ENCODE measurements around the gene RPL18A.
"Not testable (repeated sequence)": the region's sequence is repeated elsewhere in the genome, so short reads cannot be mapped to it uniquely, and the experiment has no call there.

RPL18A gene

DNA sequence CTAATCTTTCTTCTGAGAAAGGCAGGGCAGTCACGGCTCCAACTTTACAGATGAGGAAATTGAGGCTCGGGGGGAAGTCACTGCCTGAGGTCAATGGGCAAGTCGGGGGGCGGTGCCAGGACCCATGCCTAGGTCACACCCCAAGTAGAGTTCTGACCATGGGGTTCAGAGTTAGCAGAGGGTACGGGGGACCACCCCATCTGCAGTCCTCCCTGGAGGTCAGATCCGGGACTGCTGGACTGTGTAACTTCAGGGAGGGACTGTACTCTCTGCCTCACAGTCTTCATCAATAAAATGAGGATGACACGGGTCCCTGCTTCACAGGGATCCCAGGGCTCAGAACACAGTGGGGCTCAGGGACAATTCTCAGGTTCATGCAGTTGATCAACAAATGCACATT, 19.8 kb downstream of the RPL18A start:
- no peak overlapping the region for H2AFZ ChIP-seq (ENCODE audit: low read depth, low read length)
- H3K27me3 ChIP-seq (ENCODE audit: insufficient read depth, low read length), result peaks cover 4% of the 10 kb centered on the region
- no peaks in the 10 kb centered on the region for H3K9me3 ChIP-seq (ENCODE audit: low read length)
- H3K36me3 ChIP-seq (ENCODE audit: insufficient read depth, low read length), result no peaks in the 10 kb centered on the region
- no peaks in the 10 kb centered on the region for H3K4me1 ChIP-seq (ENCODE audit: insufficient read depth, low read length)
- H3K4me3 ChIP-seq (ENCODE audit: low read length), result no peak overlapping the region

DNA sequence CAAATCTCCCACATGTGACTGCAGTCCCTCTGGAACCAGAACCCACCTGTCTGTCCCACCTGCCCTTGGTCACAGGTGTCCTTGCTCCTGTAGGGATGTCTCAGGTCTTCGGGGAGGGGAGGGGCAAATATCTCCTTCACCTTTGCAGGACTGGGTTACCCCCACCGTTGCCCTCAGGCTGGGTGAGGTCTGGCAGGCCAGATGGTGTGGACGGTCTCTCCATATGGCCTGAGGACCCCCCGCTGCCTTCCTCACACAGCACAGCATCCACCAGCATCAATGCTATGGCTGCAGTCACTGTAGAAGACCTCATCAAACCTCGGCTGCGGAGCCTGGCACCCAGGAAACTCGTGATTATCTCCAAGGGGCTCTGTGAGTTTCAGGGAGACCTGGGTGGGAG, 22.0 kb downstream of the RPL18A start:
- H2AFZ ChIP-seq (ENCODE audit: low read depth, low read length), result no peak overlapping the region
- no peak overlapping the region for H3K4me3 ChIP-seq (ENCODE audit: low read length)
- H3K27me3 ChIP-seq (ENCODE audit: insufficient read depth, low read length), result no peaks in the 10 kb centered on the region
- no peaks in the 10 kb centered on the region for H3K36me3 ChIP-seq (ENCODE audit: insufficient read depth, low read length)
- no peaks in the 10 kb centered on the region for H3K4me1 ChIP-seq (ENCODE audit: insufficient read depth, low read length)
- no peaks in the 10 kb centered on the region for H3K9me3 ChIP-seq (ENCODE audit: low read length)

GRCh38 chr19:17883627-17884410, 24.1 kb downstream of the RPL18A start:
- no peak overlapping the region for H3K4me3 ChIP-seq (ENCODE audit: low read length)
- no peaks in the 10 kb centered on the region for H3K36me3 ChIP-seq (ENCODE audit: insufficient read depth, low read length)
- no peak overlapping the region for H2AFZ ChIP-seq (ENCODE audit: low read depth, low read length)
- no peaks in the 10 kb centered on the region for H3K27me3 ChIP-seq (ENCODE audit: insufficient read depth, low read length)
- H3K4me1 ChIP-seq (ENCODE audit: insufficient read depth, low read length), result no peaks in the 10 kb centered on the region
- no peaks in the 10 kb centered on the region for H3K9me3 ChIP-seq (ENCODE audit: low read length)

- H3K4me3 ChIP-seq (ENCODE audit: low read length), result no peak overlapping the region
- no peaks in the 10 kb centered on the region for H3K4me1 ChIP-seq (ENCODE audit: insufficient read depth, low read length)
- no peaks in the 10 kb centered on the region for H3K27me3 ChIP-seq (ENCODE audit: insufficient read depth, low read length)
- H2AFZ ChIP-seq (ENCODE audit: low read depth, low read length), result no peak overlapping the region
- H3K36me3 ChIP-seq (ENCODE audit: insufficient read depth, low read length), result no peaks in the 10 kb centered on the region
- H3K9me3 ChIP-seq (ENCODE audit: low read length), result no peaks in the 10 kb centered on the region
Measured at GRCh38 chr19:17886515-17886914, 26.8 kb downstream of the RPL18A start.

- H3K4me1 ChIP-seq (ENCODE audit: insufficient read depth, low read length), result not testable (repeated sequence)
Measured at GRCh38 chr19:17887221-17887620, 27.5 kb downstream of the RPL18A start.

DNA sequence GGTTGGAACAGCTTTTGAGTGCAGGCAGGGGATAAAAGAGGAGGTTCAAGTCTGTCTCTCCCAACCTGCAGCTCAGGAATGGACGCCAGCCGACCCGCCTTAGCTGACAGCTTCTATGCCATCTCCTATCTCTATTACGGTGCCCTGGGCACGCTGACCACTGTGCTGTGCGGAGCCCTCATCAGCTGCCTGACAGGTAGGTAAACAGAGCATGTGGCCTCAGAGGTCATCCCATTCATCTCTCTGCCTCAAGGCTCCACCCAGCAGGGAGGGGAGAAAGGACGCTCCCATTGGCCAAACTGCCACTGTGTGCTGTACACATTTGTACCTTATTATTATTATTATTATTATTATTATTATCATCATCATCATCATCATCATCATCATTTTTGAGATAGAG, 28.6 kb downstream of the RPL18A start:
- no peak overlapping the region for H3K4me3 ChIP-seq (ENCODE audit: low read length)

More at GRCh38 chr19:17887221-17887620, 27.5 kb downstream of the RPL18A start:
- not testable (repeated sequence) for H3K4me3 ChIP-seq (ENCODE audit: low read length); H3K36me3 ChIP-seq (ENCODE audit: insufficient read depth, low read length); H3K27me3 ChIP-seq (ENCODE audit: insufficient read depth, low read length); H3K9me3 ChIP-seq (ENCODE audit: low read length); H2AFZ ChIP-seq (ENCODE audit: low read depth, low read length)

DNA sequence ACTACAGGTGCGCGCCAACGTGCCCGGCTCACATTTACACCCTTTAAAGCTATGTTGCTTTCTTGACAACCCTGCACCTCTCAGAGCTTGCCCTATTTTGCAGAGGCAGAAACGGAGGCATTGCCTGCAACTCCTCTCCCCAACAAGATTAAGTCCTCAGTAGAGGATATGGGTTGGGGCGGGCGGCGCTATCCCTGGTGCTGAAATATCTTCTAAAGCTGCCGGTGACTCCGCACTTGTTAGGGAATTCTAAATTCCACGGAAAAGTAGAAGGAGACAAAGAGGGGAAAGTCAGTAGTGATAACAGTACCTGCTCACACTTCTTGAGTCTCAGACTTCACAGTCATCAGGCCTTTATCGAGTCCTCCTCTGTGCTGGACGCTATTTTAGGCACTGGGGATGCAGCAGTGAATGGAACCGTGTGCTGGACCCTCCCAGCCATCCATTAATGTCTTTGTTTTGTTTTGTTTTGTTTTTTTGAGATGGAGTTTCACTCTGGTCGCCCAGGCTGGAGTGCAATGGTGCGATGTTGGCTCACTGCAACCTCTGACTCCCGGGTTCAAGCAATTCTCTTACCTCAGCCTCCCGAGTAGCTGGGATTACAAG, 30.0 kb downstream of the RPL18A start:
- no peak overlapping the region for H3K4me3 ChIP-seq (ENCODE audit: low read length)
- H3K36me3 ChIP-seq (ENCODE audit: insufficient read depth, low read length), result no peaks in the 10 kb centered on the region
- H3K27me3 ChIP-seq (ENCODE audit: insufficient read depth, low read length), result no peaks in the 10 kb centered on the region
- no peak overlapping the region for H2AFZ ChIP-seq (ENCODE audit: low read depth, low read length)
- H3K9me3 ChIP-seq (ENCODE audit: low read length), result no peaks in the 10 kb centered on the region
- no peaks in the 10 kb centered on the region for H3K4me1 ChIP-seq (ENCODE audit: insufficient read depth, low read length)

More for the DNA sequence above, 28.6 kb downstream of the RPL18A start:
- Histone ChIP-seq H2AFZ (ENCODE audit: low read depth, low read length) (no peak overlapping the region), H3K27me3 (ENCODE audit: insufficient read depth, low read length) (no peaks in the 10 kb centered on the region), H3K9me3 (ENCODE audit: low read length) (no peaks in the 10 kb centered on the region), H3K4me1 (ENCODE audit: insufficient read depth, low read length) (no peaks in the 10 kb centered on the region), H3K36me3 (ENCODE audit: insufficient read depth, low read length) (no peaks in the 10 kb centered on the region)

GRCh38 chr19:17893766-17894165, 34.1 kb downstream of the RPL18A start:
- H3K4me3 ChIP-seq (ENCODE audit: low read length), result no peak overlapping the region
- no peaks in the 10 kb centered on the region for H3K27me3 ChIP-seq (ENCODE audit: insufficient read depth, low read length)
- no peaks in the 10 kb centered on the region for H3K4me1 ChIP-seq (ENCODE audit: insufficient read depth, low read length)
- no peak overlapping the region for H2AFZ ChIP-seq (ENCODE audit: low read depth, low read length)
- H3K9me3 ChIP-seq (ENCODE audit: low read length), result no peaks in the 10 kb centered on the region
- H3K36me3 ChIP-seq (ENCODE audit: insufficient read depth, low read length), result no peaks in the 10 kb centered on the region

GRCh38 chr19:17902701-17903100, 43.0 kb downstream of the RPL18A start:
- Histone ChIP-seq H3K36me3 (ENCODE audit: insufficient read depth, low read length) (no peaks in the 10 kb centered on the region), H3K27me3 (ENCODE audit: insufficient read depth, low read length) (no peaks in the 10 kb centered on the region), H3K9me3 (ENCODE audit: low read length) (no peaks in the 10 kb centered on the region), H3K4me3 (ENCODE audit: low read length) (no peak overlapping the region), H3K4me1 (ENCODE audit: insufficient read depth, low read length) (no peaks in the 10 kb centered on the region), H2AFZ (ENCODE audit: low read depth, low read length) (no peak overlapping the region)

DNA sequence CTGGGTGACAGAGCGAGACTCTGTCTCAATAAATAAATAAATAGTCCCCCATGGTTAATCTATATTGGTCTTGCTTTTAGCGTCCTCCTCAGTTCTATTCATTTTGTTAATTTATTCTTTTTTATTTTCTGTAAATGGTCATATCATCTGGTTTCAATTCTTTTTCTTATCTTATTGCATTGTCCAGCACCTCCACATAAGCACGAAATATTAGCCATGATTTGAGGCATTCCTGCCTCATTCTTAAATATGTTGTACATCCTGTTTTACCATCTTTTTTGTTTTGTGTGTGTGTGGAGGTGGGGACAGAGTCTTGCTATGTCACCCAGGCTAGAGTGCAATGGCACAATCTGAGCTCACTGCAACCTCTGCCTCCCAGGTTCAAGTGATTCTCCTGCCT, 48.5 kb downstream of the RPL18A start:
- Histone ChIP-seq H3K36me3 (ENCODE audit: insufficient read depth, low read length) (no peaks in the 10 kb centered on the region), H3K4me1 (ENCODE audit: insufficient read depth, low read length) (peaks cover 6% of the 10 kb centered on the region), H3K9me3 (ENCODE audit: low read length) (peaks cover 2% of the 10 kb centered on the region), H2AFZ (ENCODE audit: low read depth, low read length) (no peak overlapping the region), H3K27me3 (ENCODE audit: insufficient read depth, low read length) (no peaks in the 10 kb centered on the region), H3K4me3 (ENCODE audit: low read length) (no peak overlapping the region)

- no peaks in the 10 kb centered on the region for H3K27me3 ChIP-seq (ENCODE audit: insufficient read depth, low read length)
- H3K4me3 ChIP-seq (ENCODE audit: low read length), result no peak overlapping the region
- H2AFZ ChIP-seq (ENCODE audit: low read depth, low read length), result no peak overlapping the region
- H3K36me3 ChIP-seq (ENCODE audit: insufficient read depth, low read length), result no peaks in the 10 kb centered on the region
- peaks cover 6% of the 10 kb centered on the region for H3K4me1 ChIP-seq (ENCODE audit: insufficient read depth, low read length)
- peaks cover 2% of the 10 kb centered on the region for H3K9me3 ChIP-seq (ENCODE audit: low read length)
Measured at GRCh38 chr19:17909003-17909732, 49.5 kb downstream of the RPL18A start.

DNA sequence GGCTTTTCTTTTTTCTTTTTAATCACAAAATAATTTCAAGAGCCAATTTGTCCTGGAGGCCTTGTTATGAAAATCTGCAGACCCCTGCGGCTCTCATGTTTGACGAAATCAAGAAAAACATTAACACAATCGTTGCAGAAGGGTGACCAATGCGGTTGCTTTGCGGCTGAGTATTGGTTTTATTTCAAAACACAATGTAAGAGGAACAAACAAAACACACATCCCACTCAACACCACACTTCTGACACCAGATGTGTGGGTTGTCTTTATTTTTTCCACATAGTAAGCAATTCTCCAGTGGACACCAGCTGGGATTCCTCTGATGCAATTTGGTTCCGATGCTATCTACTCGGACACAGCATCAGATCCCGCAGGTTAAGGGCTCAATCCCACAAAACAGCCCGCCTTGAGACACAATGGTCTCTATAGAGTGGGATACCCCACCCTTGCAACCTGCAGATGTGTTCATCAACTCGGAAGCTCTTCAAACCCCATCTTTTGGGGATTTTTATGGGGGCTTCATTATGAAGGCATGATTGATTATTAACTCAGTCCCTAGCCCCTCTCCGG, 51.2 kb downstream of the RPL18A start:
- Histone ChIP-seq H3K27me3 (ENCODE audit: insufficient read depth, low read length) (no peaks in the 10 kb centered on the region), H3K4me3 (ENCODE audit: low read length) (no peak overlapping the region), H3K4me1 (ENCODE audit: insufficient read depth, low read length) (peaks cover 6% of the 10 kb centered on the region), H3K36me3 (ENCODE audit: insufficient read depth, low read length) (no peaks in the 10 kb centered on the region), H3K9me3 (ENCODE audit: low read length) (peaks cover 2% of the 10 kb centered on the region), H2AFZ (ENCODE audit: low read depth, low read length) (no peak overlapping the region)

Measured in neuron (in vitro differentiated cells).